CD4-positive, alpha-beta T cell (primary cell): ENCODE results near the gene RNASEH1. TPM values are rescaled to one million over a fixed set of nuclear protein-coding genes. Genes with fewer than 3 reads are reported as not detected.

ENCODE experiments used
- ATAC-seq: fragments of 200-7000 bp; cut with Tn5 transposase; one replicate; pipeline ENCODE4 v1.10.0; 2022; ENCODE audit warnings: mild to moderate bottlenecking; ENCODE audit not compliant: poor library complexity
- CTCF ChIA-PET: fragments of 350-600 bp; sonication (Branson Sonifier 250); formaldehyde crosslinking; loops from one replicate; lab custom pipeline; 2021; ENCODE audit warnings: antibody characterized with exemption, inconsistent platforms; lab: Charles Lee
- POLR2A ChIA-PET: fragments of 350-600 bp; sonication (Branson Sonifier 250); formaldehyde crosslinking; loops from one replicate; lab custom pipeline; 2021; ENCODE audit warnings: antibody characterized with exemption, inconsistent platforms; lab: Charles Lee
- DNase-seq, 14 experiments: peaks; one replicate each; pipeline ENCODE4 v3.0.0-alpha.2; 2013 to 2020; ENCODE audit warnings: mixed read lengths in 2 of 14
- H3K27ac ChIP-seq, 2 donors: one replicate each; pipeline versions ENCODE4 v1.5.1 to v1.7.0; 2013; ENCODE audit warnings: low read length in 2 of 2, low read depth in 1 of 2, mild to moderate bottlenecking in 1 of 2
- H3K27me3 ChIP-seq, 2 experiments: 1 replicate in 1 of 2; 2 replicates in 1 of 2; pipeline versions ENCODE4 v1.6.1 to v1.7.0; 2013; ENCODE audit warnings: low read length in 2 of 2, control low read depth in 1 of 2, mild to moderate bottlenecking in 1 of 2, moderate library complexity in 1 of 2; ENCODE audit not compliant: insufficient read depth in 2 of 2, control insufficient read depth in 1 of 2
- H3K36me3 ChIP-seq: one replicate; pipeline ENCODE4 v1.6.1; 2013; ENCODE audit warnings: low read length, control low read depth; ENCODE audit not compliant: insufficient read depth
- H3K4me1 ChIP-seq: one replicate; pipeline ENCODE4 v1.6.1; 2013; ENCODE audit warnings: low read length, control low read depth; ENCODE audit not compliant: insufficient read depth
- H3K4me3 ChIP-seq: one replicate; pipeline ENCODE4 v1.5.1; 2013; ENCODE audit warnings: mild to moderate bottlenecking, low read length, moderate library complexity
- H3K9me3 ChIP-seq, 2 experiments: 1 replicate in 1 of 2; 2 replicates in 1 of 2; pipeline versions ENCODE4 v1.6.1 to v1.7.0; 2013; ENCODE audit warnings: low read length in 2 of 2, mild to moderate bottlenecking in 2 of 2, control low read depth in 1 of 2, moderate library complexity in 1 of 2; ENCODE audit not compliant: control insufficient read depth in 1 of 2, insufficient read depth in 1 of 2
- H3K27ac Mint-ChIP-seq: one replicate; pipeline ENCODE4 v1.8.0; 2020; ENCODE audit warnings: mixed read lengths
- H3K27me3 Mint-ChIP-seq: one replicate; pipeline ENCODE4 v1.8.0; 2021; ENCODE audit warnings: mixed read lengths
- H3K36me3 Mint-ChIP-seq: one replicate; pipeline ENCODE4 v1.8.0; 2021; ENCODE audit warnings: low read depth, mixed read lengths
- H3K4me1 Mint-ChIP-seq: one replicate; pipeline ENCODE4 v1.8.0; 2021; ENCODE audit warnings: low read depth, mixed read lengths
- H3K4me3 Mint-ChIP-seq: one replicate; pipeline ENCODE4 v1.8.0; 2020; ENCODE audit warnings: mild to moderate bottlenecking, mixed read lengths
- H3K9me3 Mint-ChIP-seq: one replicate; pipeline ENCODE4 v1.8.0; 2020; ENCODE audit warnings: mixed read lengths
- CTCF ChIP-seq: fragments of 200-600 bp; IDR thresholded peaks from one replicate; pipeline ENCODE4 v1.8.0; 2022; ENCODE audit warnings: antibody characterized with exemption, mild to moderate bottlenecking
- intact Hi-C, 2 experiments: fragments of 100-400 bp; cut with DNase I in 1 of 2; cut with micrococcal nuclease in 1 of 2; formaldehyde crosslinking; loops; one replicate each; pipeline versions ENCODE4 v1.15.1 to v1.9.0; 2023 to 2025; cut with DNase I, micrococcal nuclease
- total RNA-seq, 174 experiments: library from RNA in 2 of 174; stranded (reverse) in 2 of 174; gene quantifications; one replicate each; pipeline ENCODE4 v1.2.3 and lab custom pipeline; 2021 to 2026

RNASEH1 gene
- total RNA-seq, 2 experiments from 2014 or later = 31.5 to 31.9 TPM

GRCh38 chr2:3602553-3603339 is 44.6 kb upstream of the RNASEH1 start:
- Histone ChIP-seq H3K9me3 (no peaks in the 10 kb centered on the region), H3K36me3 (no peaks in the 10 kb centered on the region), H3K27ac (no peak overlapping the region), H3K4me1 (peaks cover 2% of the 10 kb centered on the region), H3K27me3 (no peaks in the 10 kb centered on the region), H3K4me3 (no peak overlapping the region)
- ATAC-seq (no peak), DNase-seq (peak in 1 of 14 experiments; percentile 3)
- Mint-ChIP-seq H3K27me3 (no peaks in the 10 kb centered on the region), H3K4me1 (no peaks in the 10 kb centered on the region), H3K27ac (no peak overlapping the region), H3K4me3 (no peak overlapping the region), H3K36me3 (no peaks in the 10 kb centered on the region), H3K9me3 (no peaks in the 10 kb centered on the region)
- ChIA-PET POLR2A (no interaction called here), CTCF (no interaction called here)
- intact Hi-C loops = no loop called here
- TF ChIP-seq CTCF = no peak

GRCh38 chr2:3601561-3602271 is 43.6 kb upstream of the RNASEH1 start:
- Mint-ChIP-seq H3K36me3 (no peaks in the 10 kb centered on the region), H3K27me3 (no peaks in the 10 kb centered on the region), H3K9me3 (no peaks in the 10 kb centered on the region), H3K4me1 (peaks cover 5% of the 10 kb centered on the region), H3K4me3 (no peak overlapping the region), H3K27ac (no peak overlapping the region)
- no peak for ATAC-seq
- no peaks in the 10 kb centered on the region for H3K36me3 ChIP-seq
- TF ChIP-seq CTCF = no peak
- intact Hi-C loops = no loop called here
- peaks cover 2% of the 10 kb centered on the region for H3K4me1 ChIP-seq
- H3K9me3 ChIP-seq = no peaks in the 10 kb centered on the region
- CTCF ChIA-PET = no interaction called here
- POLR2A ChIA-PET = no interaction called here
- no peak overlapping the region for H3K4me3 ChIP-seq
- H3K27me3 ChIP-seq = no peaks in the 10 kb centered on the region
- peak in 1 of 14 experiments; percentile 2 for DNase-seq
- H3K27ac ChIP-seq = no peak overlapping the region

- H3K9me3 Mint-ChIP-seq = no peaks in the 10 kb centered on the region
- TF ChIP-seq CTCF = no peak
- CTCF ChIA-PET = no interaction called here
- no peaks in the 10 kb centered on the region for H3K36me3 ChIP-seq
- H3K4me3 ChIP-seq = no peak overlapping the region
- POLR2A ChIA-PET = no interaction called here
- no peak overlapping the region for H3K27ac ChIP-seq
- H3K4me3 Mint-ChIP-seq = no peak overlapping the region
- no peaks in the 10 kb centered on the region for H3K9me3 ChIP-seq
- peaks cover 2% of the 10 kb centered on the region for H3K4me1 ChIP-seq
- intact Hi-C loops = no loop called here
- ATAC-seq = no peak
- H3K27me3 Mint-ChIP-seq = no peaks in the 10 kb centered on the region
- H3K27ac Mint-ChIP-seq = no peak overlapping the region
- DNase-seq = peak in 1 of 14 experiments; percentile 3
- peaks cover 8% of the 10 kb centered on the region for H3K4me1 Mint-ChIP-seq
- H3K27me3 ChIP-seq = no peaks in the 10 kb centered on the region
- H3K36me3 Mint-ChIP-seq = no peaks in the 10 kb centered on the region
Measured at GRCh38 chr2:3600256-3600855, 42.2 kb upstream of the RNASEH1 start.
